Activated naive CD4-positive, alpha-beta T cell treated with anti-CD3 and anti-CD28 coated beads, Interleukin-2, amount 50 U/mL, for 72 hours (primary cell): ENCODE measurements around the gene NLRC5. TPM values are rescaled to one million over a fixed set of nuclear protein-coding genes. Genes with fewer than 3 reads are reported as not detected.
"Not testable (repeated sequence)": the region's sequence is repeated elsewhere in the genome, so short reads cannot be mapped to it uniquely, and the experiment has no call there.

Experiments used
- ATAC-seq, 2 donors: fragments of 150-1000 bp; cut with Tn5 transposase; 2 replicates each; pipeline ENCODE4 v1.10.0; 2021; ENCODE audit warnings: mild to moderate bottlenecking in 2 of 2, moderate library complexity in 2 of 2
- DNase-seq, 2 donors: peaks; one replicate each; pipeline ENCODE4 v3.0.0; 2021 to 2022; ENCODE audit warnings: low spot score in 2 of 2
- H3K27ac Mint-ChIP-seq, 2 donors: one replicate each; pipeline ENCODE4 v1.8.0; 2022; ENCODE audit warnings: mild to moderate bottlenecking in 2 of 2, mixed read lengths in 2 of 2
- H3K36me3 Mint-ChIP-seq, 2 donors: one replicate each; pipeline ENCODE4 v1.8.0; 2022; ENCODE audit warnings: mixed read lengths in 2 of 2
- H3K9me3 Mint-ChIP-seq, 2 donors: one replicate each; pipeline ENCODE4 v1.8.0; 2022; ENCODE audit warnings: mixed read lengths in 2 of 2
- total RNA-seq, 2 donors: library from RNA; stranded (reverse); gene quantifications; one replicate each; pipeline ENCODE4 v1.2.3, GENCODE V29; 2022

Gene NLRC5
- total RNA-seq, 2 donors from 2014 or later, result 231 to 254 TPM

DNA sequence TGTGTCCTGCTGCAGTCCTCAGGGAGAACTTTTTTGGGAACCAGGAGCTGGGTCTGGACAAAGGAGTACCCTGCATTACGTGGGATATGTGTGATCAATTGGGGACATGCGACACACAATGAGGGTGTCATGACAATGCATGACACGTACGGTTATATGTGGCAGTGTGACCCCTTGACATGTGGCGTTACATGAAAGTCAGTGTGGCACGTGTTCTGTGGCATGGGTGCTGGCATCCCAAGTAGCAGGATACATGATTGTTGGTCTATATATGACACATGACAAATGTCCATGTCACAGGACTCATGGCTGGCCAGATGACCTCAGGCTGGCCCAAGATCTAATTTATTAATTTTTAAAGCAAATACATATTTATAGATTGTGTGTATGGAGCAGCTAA lies 93.3 kb downstream of the NLRC5 start:
- ATAC-seq (no peak), DNase-seq (no peak)
- Mint-ChIP-seq H3K27ac (peak overlapping the region in 1 of 2 donors; percentile 48), H3K36me3 (peaks cover 5 to 6% of the 10 kb centered on the region in 2 donors), H3K9me3 (no peaks in the 10 kb centered on the region)

DNA sequence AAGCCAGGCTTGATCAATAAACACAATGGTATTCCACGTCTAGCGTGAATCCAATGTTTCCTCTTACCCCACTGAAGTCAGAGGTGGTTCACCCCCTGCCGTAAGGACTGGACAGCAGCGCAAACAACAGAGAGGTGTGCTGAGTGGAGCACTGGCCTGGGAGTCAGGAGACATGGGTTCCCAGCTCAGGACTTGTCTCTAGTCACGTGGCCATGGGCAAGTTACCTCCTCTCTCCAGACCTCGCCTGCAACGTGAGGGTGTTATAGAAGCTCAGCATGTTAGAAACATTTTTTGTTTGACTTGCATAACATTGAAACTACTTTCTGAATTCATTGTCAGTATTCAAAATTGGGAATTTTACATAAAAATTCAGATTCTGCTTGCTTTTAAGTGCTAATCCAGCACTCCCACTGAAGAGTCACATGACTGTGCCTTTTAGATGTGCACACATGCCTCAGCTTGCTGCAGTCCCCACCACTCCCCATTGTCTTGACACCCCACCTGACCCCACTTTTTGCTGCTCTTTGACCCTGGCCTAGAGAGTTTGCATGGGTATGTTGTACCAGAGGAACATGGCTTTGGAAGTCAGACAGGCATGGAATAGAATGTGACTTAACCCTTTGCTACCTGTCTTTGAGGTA lies 94.2 kb downstream of the NLRC5 start:
- Mint-ChIP-seq H3K27ac (peak overlapping the region; percentile 12 to 82), H3K9me3 (no peaks in the 10 kb centered on the region), H3K36me3 (peaks cover 5 to 6% of the 10 kb centered on the region in 2 donors)
- ATAC-seq (peak in 1 of 2 donors; percentile 11), DNase-seq (no peak)

DNA sequence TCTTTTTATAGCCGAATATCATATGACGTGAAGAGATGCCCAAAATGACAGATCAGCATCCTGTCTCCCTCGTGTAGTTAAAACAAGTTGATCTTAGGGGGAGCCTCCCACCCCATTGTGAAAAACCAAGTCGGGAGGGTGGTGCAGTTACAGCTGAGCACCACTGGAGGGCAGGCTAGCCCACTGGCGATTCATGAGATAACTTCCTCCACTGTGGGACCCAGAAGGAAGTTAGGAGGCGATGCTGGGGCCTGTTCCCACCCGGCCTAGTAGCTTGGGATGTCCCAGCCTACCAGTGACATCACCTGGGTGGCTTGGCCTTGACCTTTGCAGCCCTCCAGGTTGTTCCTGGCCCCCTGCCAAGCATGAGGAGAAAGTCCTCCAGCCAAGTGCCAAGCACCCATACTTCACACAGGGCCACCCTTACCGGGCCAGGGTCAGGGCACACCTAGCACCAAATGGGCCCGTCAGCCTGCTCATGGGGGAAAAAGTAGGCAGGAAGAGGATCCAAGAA lies 95.0 kb downstream of the NLRC5 start:
- ATAC-seq, result peak; percentile 71 to 82
- peak overlapping the region; percentile 12 to 82 for H3K27ac Mint-ChIP-seq

DNA sequence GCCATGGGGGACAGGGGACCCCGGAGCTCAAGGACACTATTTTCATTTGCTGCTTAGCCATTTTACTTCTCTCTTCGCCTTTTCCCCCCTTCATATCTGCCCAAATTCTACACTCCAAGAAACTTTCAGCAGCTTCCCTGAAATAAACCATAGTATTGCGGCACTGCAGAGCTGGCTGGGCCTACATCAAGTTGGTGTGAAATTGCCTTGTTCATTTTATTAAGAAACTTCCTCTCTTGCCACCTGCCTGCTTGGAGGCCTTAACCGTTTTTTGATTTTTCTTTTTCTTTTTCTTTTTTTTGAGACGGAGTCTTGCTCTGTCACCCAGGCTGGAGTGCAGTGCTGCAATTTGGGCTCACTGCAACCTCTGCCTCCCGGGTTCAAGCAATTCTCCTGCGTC lies 95.6 kb downstream of the NLRC5 start:
- H3K27ac Mint-ChIP-seq, result peak overlapping the region; percentile 40 to 82
- no peak for ATAC-seq

More for the DNA sequence above, 95.0 kb downstream of the NLRC5 start:
- H3K36me3 Mint-ChIP-seq, result peaks cover 5 to 6% of the 10 kb centered on the region in 2 donors
- no peaks in the 10 kb centered on the region for H3K9me3 Mint-ChIP-seq
- peak; percentile 75 to 80 for DNase-seq

DNA sequence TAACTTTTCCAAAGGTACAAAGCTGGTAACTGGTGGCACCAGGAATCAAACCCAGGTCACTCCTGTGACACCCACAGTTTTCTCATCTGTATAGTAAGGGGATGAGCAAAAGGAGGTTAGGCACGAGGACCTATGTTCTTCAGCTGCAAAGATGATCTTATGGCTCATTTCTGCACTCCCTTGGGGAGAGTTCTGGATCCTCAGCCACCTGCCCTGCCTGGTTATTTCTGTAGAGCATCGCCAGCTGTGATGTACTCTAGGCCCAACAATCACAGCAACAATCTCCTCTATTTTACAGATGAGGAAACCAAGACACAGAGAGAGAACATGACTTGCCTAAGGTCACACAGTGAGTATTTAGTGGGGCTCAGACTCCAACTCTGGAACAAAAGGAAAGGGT lies 97.6 kb downstream of the NLRC5 start:
- DNase-seq, result no peak
- Mint-ChIP-seq H3K27ac (peak overlapping the region; percentile 9 to 40), H3K36me3 (peaks cover 0 to 5% of the 10 kb centered on the region in 2 donors), H3K9me3 (no peaks in the 10 kb centered on the region)
- no peak for ATAC-seq

More for the DNA sequence above, 95.6 kb downstream of the NLRC5 start:
- no peaks in the 10 kb centered on the region for H3K9me3 Mint-ChIP-seq
- no peak for DNase-seq
- H3K36me3 Mint-ChIP-seq, result peaks cover 0 to 5% of the 10 kb centered on the region in 2 donors

DNA sequence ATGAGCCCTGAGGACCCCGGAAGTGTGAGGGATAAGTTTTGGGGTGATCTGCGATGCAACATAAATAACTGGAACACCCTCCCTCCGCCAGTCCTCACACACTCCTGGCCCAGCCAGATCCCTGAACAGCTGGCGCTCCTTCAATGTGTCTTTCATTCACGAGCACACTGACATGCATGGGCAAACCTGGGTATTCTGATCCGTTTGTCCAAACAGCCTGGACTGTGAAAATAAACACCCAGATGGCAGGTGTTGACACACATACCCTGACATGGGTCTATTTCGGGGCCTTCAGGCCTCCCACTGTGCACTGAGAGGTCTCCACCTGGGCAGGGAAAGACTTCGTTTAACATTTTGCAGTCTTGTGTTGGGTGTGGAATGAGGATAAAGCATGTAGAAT lies 100.0 kb downstream of the NLRC5 start:
- no peak overlapping the region for H3K27ac Mint-ChIP-seq
- no peaks in the 10 kb centered on the region for H3K36me3 Mint-ChIP-seq
- no peaks in the 10 kb centered on the region for H3K9me3 Mint-ChIP-seq
- no peak for DNase-seq
- no peak for ATAC-seq

DNA sequence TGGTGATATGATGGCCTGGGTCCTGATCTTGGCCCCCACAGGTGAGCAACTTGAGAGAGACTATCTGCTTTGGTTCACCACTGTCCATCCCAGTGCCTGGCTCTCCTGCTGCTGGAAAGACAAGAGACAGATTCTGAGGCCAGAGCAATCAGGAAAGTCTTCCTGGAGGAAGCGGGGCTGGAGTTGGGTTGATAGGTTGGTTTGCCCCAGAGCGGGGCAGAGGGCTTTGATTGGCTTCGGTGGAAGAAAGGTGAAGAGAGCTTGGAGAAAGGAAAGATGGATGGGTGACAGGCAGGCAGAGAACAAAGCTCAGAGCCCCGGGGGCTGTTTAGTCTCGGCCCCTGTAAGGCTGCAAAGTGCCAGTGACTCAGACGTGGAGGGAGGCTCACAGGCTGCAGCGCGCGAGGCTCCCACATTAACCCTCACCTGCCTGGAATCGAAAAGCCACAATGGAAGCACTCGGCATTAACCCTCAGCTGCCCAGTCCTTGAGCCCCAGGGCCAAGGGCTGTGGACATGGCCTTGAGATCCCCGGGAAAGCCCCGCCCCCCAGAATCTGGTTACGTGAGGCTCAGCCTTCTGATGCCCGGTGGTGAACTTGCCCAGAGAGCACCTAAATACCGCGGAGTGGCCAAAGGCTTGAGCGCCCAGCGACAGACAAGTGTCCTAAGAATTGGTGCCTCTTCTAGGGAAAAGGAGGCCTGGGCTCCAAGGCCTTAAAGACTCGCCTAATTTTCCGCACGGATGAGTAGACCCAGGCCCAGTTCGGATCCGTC lies 102.0 kb downstream of the NLRC5 start:
- ATAC-seq (no peak), DNase-seq (no peak)
- H3K27ac Mint-ChIP-seq, result peak overlapping the region in 1 of 2 donors; percentile 24
- no peaks in the 10 kb centered on the region for H3K36me3 Mint-ChIP-seq
- no peaks in the 10 kb centered on the region for H3K9me3 Mint-ChIP-seq

DNA sequence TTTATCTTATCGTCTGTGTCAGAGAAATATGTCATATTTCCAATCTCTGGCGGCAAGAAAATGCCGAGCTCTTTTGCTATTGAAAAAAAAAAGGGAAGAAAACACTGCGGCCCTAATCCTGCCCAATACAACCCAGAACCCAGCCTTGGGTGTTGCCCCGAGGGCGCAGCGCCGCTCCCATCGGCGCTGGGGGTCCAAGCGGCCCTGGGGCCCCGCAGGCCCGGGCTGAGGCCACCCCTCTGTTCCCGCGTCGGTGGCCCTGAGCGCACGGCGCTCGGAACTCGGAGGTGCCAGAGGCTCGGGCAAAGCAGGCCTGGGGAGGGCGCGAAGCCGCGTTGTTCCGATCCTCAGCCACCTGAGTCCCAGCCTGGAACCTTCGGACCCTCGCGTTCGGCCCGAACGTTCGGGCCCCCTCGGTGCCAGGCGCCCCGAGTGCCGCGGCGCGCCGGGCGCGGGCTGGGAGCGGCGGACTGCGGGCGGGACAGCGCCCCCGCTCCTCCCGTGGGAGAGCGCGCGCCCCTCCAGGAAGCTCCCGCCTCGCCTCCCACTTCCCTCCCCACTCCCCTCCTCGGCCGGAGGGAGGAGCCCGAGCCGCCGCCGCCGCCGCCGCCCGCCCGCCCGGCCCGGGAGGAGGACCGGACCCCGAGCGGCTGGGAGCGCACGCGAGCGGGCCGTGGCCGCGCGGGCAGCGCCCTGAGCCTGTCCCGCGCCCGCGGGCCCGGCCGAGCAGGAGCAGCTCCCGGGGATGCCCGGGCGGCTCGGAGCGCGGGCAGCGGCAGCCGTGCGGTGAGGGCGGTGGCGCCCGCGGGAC lies 102.8 kb downstream of the NLRC5 start, which contains the start of gene CPNE2:
TSS of gene CPNE2 (plus strand) at position 609 of the 811 bp plus-strand sequence. CDS start 18,160 bp downstream, outside the sequence.
- no peaks in the 10 kb centered on the region for H3K9me3 Mint-ChIP-seq
- H3K36me3 Mint-ChIP-seq, result no peaks in the 10 kb centered on the region
- DNase-seq, result peak in 1 of 2 donors; percentile 33
- peak within 1 kb of the TSS in 1 of 2 donors; percentile 44 for H3K27ac Mint-ChIP-seq
- ATAC-seq, result peak; percentile 67 to 82

DNA sequence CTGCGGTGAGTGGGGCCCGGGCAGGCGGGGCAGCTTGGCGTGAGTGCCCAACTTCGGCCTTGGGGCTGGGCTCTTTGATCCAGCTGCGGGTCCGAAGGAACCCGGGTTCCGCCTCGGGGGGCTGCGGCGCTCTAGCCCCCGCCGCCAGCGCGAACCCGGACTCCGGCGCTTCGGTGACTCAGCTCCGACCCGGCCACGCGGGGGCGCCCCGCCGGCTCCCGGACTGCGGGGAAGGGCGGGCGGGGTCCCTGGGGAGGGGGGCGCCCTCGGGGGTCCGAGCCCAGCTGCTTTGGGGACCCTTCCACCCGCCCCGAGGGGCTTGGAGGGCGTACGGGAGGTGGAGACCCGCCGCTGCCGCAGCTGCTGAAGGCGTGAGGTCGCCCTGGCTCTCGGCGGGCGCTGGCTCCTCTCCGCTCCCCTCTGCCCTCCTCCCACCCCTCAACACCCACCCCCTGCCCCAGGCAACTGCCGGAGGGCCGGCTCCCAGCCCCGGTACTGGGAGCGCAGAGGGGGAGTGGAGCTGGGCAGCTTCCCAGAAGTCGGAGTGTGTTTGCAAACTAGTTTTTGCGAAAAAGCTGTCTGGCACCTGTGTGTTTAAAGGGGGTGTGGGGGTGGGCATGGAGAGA lies 103.5 kb downstream of the NLRC5 start:
- no peaks in the 10 kb centered on the region for H3K9me3 Mint-ChIP-seq
- no peaks in the 10 kb centered on the region for H3K36me3 Mint-ChIP-seq
- DNase-seq, result peak; percentile 64 to 73
- H3K27ac Mint-ChIP-seq, result no peak overlapping the region
- ATAC-seq, result peak; percentile 62 to 71

DNA sequence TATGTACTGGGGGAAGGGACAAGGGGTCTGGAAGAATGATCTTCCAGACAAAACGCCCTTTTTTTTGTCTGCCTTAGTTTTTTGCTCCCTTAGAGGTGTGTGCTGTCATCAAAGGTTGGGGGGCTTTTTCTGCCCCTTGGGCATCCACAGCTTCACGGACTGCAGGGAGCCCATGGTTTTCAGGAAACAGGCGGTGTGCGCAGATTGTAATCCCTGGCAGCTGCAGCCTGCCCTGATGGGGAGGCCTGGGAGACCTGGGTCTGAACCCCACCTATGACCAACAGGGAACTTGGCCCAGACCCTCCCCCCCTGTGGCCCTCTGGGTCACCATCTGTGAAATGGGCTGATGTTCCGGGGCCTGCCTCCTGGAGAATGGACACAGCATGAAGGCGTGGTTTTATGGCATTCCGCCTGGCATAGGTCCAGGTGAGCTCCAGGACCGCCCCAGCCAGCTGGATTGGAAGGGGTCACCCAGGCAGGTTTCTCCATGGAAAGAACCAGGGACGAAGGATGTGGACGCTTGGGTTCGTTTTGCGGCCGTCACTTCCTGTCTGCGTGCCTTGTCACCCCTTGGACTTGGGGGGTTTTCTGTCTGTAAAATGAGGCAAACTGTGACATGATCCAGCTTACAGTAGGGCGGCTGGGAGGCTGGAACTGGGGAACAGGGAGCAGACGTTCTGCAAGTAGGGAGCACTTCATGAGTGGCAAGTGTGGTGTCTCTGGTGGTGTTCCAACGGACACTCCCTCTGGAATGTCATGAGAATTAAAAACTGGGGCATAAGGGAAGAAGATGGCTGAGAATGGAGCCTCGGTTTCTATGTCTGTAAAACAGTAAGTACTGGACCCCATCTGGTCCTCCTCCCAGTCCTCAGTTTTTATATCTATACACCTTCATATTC lies 104.6 kb downstream of the NLRC5 start:
- H3K27ac Mint-ChIP-seq, result peak overlapping the region in 1 of 2 donors; percentile 44
- no peaks in the 10 kb centered on the region for H3K9me3 Mint-ChIP-seq
- no peak for ATAC-seq
- H3K36me3 Mint-ChIP-seq, result no peaks in the 10 kb centered on the region
- no peak for DNase-seq

DNA sequence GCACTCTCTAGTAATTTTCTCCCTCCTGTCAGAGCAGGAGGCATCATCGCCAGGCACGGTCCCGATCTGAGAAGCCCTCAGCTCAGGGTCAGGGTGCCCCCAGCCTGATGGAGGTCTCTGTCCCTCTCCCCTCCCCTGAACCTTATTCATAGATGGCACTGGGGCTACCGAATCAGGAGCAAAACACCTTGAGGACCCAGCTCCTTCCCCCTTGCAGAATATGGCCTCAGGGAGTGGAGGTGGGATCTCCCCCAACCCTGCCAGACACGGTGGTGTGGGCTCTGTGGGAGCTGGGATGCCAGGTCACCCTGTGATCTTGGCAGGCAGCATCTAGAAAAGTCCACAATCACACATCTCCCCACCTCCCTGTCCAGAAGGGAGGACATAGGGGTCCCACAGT lies 105.6 kb downstream of the NLRC5 start:
- Mint-ChIP-seq H3K27ac (no peak overlapping the region), H3K9me3 (no peaks in the 10 kb centered on the region), H3K36me3 (no peaks in the 10 kb centered on the region)
- DNase-seq (no peak), ATAC-seq (no peak)

DNA sequence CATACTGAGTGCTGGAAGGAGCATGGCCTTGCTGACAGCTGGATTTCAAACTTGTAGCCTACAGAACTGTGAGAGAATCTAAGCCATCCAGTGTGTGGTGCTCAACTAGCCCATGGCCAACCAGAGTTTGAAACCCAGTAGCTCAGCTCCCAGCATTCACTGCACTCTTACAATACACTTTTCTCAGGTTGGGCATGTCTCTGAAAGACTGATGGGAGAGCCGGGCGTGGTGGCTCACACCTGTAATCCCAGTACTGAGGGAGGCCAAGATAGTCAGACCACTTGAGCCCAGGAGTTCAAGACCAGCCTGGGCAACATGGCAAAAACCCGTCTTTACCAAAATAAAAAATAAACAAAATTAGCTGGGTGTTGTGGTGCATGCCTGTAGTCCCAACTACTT lies 106.8 kb downstream of the NLRC5 start:
- no peaks in the 10 kb centered on the region for H3K36me3 Mint-ChIP-seq
- no peak for ATAC-seq

DNA sequence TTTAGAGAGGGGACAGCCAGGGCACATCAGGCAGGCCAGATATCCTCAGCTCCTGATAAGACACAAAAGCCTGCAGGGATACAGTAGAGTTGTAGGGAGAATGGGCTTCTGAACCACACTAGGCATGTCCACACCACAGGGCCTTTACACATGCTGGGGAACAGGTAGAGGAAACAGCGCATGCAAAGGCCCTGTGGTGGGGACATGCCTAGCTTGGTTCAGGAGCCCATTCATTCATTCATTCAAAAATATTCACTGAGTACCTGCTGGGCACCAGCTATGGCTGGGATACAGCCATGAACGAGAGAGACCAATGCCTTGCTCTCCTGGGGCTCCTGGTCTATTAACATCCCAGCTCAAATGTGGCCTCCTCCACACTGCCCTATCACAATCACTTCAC lies 107.4 kb downstream of the NLRC5 start:
- no peak overlapping the region for H3K27ac Mint-ChIP-seq
- no peaks in the 10 kb centered on the region for H3K9me3 Mint-ChIP-seq
- ATAC-seq, result no peak
- H3K36me3 Mint-ChIP-seq, result no peaks in the 10 kb centered on the region
- DNase-seq, result no peak

More for the DNA sequence above, 106.8 kb downstream of the NLRC5 start:
- no peak overlapping the region for H3K27ac Mint-ChIP-seq
- H3K9me3 Mint-ChIP-seq, result no peaks in the 10 kb centered on the region
- no peak for DNase-seq

DNA sequence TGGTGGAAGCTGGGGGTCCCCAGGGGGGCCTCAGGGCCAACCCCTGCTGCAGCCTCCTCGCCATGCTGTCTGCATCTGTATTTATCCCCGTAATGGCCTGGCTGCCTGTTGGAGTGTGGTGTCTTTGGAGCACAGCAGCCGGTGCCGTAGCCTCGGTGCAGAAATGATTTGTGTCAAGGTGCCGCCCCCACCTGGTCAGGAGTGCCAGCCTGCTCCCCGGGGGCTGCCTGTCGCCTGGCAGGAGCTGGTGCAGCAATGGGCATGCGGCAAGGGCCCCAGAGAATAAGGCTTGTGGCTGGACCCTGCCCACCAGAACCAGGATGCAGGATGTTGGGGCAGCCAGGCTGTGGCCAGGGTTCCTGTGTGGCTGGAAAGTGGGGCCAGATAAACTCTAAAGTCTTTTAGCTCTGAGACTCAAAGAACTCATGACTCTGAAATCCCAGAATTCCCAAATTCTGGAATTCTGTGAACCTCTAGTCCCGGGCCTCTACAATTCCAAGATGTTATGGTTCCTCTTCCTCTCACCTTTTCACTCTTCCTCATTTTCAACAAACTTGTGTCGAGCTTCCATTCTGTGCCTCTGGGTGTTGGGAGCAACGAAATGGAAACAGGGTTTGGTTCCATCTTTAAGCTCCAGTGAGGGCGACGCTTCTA lies 109.0 kb downstream of the NLRC5 start:
- no peak overlapping the region for H3K27ac Mint-ChIP-seq
- H3K9me3 Mint-ChIP-seq, result no peaks in the 10 kb centered on the region
- ATAC-seq, result no peak
- no peaks in the 10 kb centered on the region for H3K36me3 Mint-ChIP-seq
- DNase-seq, result no peak

DNA sequence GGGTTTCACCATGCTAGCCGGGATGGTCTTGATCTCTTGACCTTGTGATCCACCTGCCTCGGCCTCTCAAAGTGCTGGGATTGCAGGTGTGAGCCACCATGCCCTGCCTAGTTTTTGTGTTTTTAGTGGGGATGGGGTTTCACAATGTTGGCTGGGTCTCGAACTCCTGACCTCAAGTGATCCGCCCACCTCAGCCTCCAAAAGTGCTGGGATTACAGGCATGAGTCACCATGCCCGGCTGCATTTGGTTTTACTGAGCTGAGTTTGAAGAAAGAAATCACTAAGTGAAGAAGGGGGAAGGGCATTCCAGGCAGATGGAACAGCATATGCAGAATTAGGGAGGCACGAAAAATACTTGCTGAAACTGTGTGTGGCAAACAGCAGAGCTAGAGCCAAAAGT lies 110.6 kb downstream of the NLRC5 start:
- not testable (repeated sequence) for DNase-seq, H3K9me3 Mint-ChIP-seq, ATAC-seq, H3K36me3 Mint-ChIP-seq
- peak overlapping the region in 1 of 2 donors; percentile 24 for H3K27ac Mint-ChIP-seq
